K562 (cell line): ENCODE measurements around the gene CATSPER1. TPM values are rescaled to one million over a fixed set of nuclear protein-coding genes. Genes with fewer than 3 reads are reported as not detected.

ENCODE experiments used
- CCAR2 ChIP-seq: fragments of 200-400 bp; formaldehyde crosslinking; IDR thresholded peaks from 2 replicates; pipeline ENCODE4 v1.6.1; 2017; ENCODE audit warnings: mild to moderate bottlenecking, low read depth, low read length
- HMG20A ChIP-seq: fragments of 450-650 bp; formaldehyde crosslinking; conservative IDR thresholded peaks from 2 replicates; pipeline ENCODE4 v1.4.0; 2020; ENCODE audit warnings: mild to moderate bottlenecking, mixed read lengths
- NR2C1 ChIP-seq, 2 experiments: fragments of 450-650 bp; IDR thresholded peaks; 2 replicates each; pipeline ENCODE4 v1.6.1; 2017; ENCODE audit warnings: mild to moderate bottlenecking in 2 of 2, antibody characterized with exemption in 1 of 2, inconsistent platforms in 1 of 2, missing compliant biosample characterization in 1 of 2, missing genetic modification characterization in 1 of 2
- PML ChIP-seq: IDR thresholded peaks from 2 replicates; pipeline ENCODE4 v1.6.1; 2012; ENCODE audit warnings: low read length, inconsistent platforms
- PYGO2 ChIP-seq: fragments of 450-650 bp; IDR thresholded peaks from 2 replicates; pipeline ENCODE4 v1.6.1; 2016; ENCODE audit warnings: mild to moderate bottlenecking, missing genetic modification characterization, moderate library complexity, missing compliant biosample characterization
- SNRNP70 ChIP-seq: fragments of 200-400 bp; formaldehyde crosslinking; optimal IDR thresholded peaks from 2 replicates; pipeline ENCODE3; 2017; ENCODE audit warnings: low read depth, low read length
- SP2 ChIP-seq: IDR thresholded peaks from 2 replicates; pipeline ENCODE4 v1.6.1; 2011; ENCODE audit warnings: mild to moderate bottlenecking, low read depth, low read length, moderate library complexity; ENCODE audit not compliant: poor library complexity, severe bottlenecking; ENCODE audit errors: extremely low read depth
- SRSF1 ChIP-seq: fragments of 200-400 bp; formaldehyde crosslinking; IDR thresholded peaks from 2 replicates; pipeline ENCODE4 v1.6.1; 2017; ENCODE audit warnings: mild to moderate bottlenecking, low read depth, low read length, moderate library complexity
- TAF15 ChIP-seq: fragments of 200-400 bp; formaldehyde crosslinking; IDR thresholded peaks from 2 replicates; pipeline ENCODE4 v1.6.1; 2017; ENCODE audit warnings: mild to moderate bottlenecking, low read depth, low read length, moderate library complexity
- ZBTB7A ChIP-seq: IDR thresholded peaks from 2 replicates; pipeline ENCODE4 v1.6.1; 2011; ENCODE audit warnings: low read depth, mild to moderate bottlenecking, low read length, moderate library complexity, borderline replicate concordance; ENCODE audit not compliant: control insufficient read depth
- ZNF197 ChIP-seq: fragments of 200-800 bp; sonication (Bioruptor generic); IDR thresholded peaks from 2 replicates; pipeline ENCODE4 v1.6.1; 2016; ENCODE audit warnings: low read depth, missing genetic modification characterization, missing compliant biosample characterization
- ZNF445 ChIP-seq: fragments of 250-450 bp; sonication (Bioruptor Pico); IDR thresholded peaks from 2 replicates; pipeline ENCODE4 v1.4.0; 2020; ENCODE audit warnings: low read depth, mild to moderate bottlenecking, moderate library complexity
- ZNF695 ChIP-seq: fragments of 450-650 bp; formaldehyde crosslinking; IDR thresholded peaks from 2 replicates; pipeline ENCODE4 v1.4.0; 2020; ENCODE audit warnings: mild to moderate bottlenecking, moderate library complexity
- ZNF778 ChIP-seq: fragments of 450-650 bp; formaldehyde crosslinking; IDR thresholded peaks from 2 replicates; pipeline ENCODE4 v1.4.0; 2020; ENCODE audit warnings: mild to moderate bottlenecking, moderate library complexity
- polyA plus RNA-seq, 8 experiments: library from polyadenylated mRNA; depleted of rRNA in 4 of 8; stranded (reverse) in 5 of 8; unstranded in 3 of 8; fragments of >200 nt; fragmentation: Nextera tagmentation in 2 of 8; fragmentation: Illumina TruSeq in 1 of 8; extraction: Ambion mirVana in 2 of 8; extraction: Trizol in 1 of 8; gene quantifications; 2 replicates each; pipeline versions ENCODE4 v1.2.1 to v1.2.3, GENCODE V29; 2011 to 2014; ENCODE audit warnings: inconsistent platforms in 1 of 8, missing spikeins in 1 of 8
- total RNA-seq, 7 experiments: library from RNA; depleted of rRNA in 6 of 7; stranded (reverse); fragments of >200 nt in 6 of 7; fragmentation: Illumina TruSeq in 2 of 7; extraction: Trizol in 2 of 7; gene quantifications; 2 replicates each; pipeline versions ENCODE4 v1.2.1 to v1.2.3, GENCODE V29; 2011 to 2021; ENCODE audit warnings: low replicate concordance in 1 of 7
- TF ChIP-seq, protein P1 (sequence below), 2 experiments: fragments of 450-650 bp; IDR thresholded peaks; 2 replicates each; pipeline ENCODE4 v1.6.1; 2018; ENCODE audit warnings: mild to moderate bottlenecking in 2 of 2, low read depth in 1 of 2; ENCODE audit not compliant: partially characterized antibody in 2 of 2
- TF ChIP-seq, protein P2 (sequence below): fragments of 250-450 bp; sonication (Bioruptor Pico); IDR thresholded peaks from 2 replicates; pipeline ENCODE4 v1.4.0; 2020; ENCODE audit warnings: mild to moderate bottlenecking, moderate library complexity, borderline replicate concordance

The CATSPER1 gene
- total and polyA plus RNA-seq, 9 of the 15 experiments (the other 6 are each of a cell fraction or from before 2014, with no cell fraction given) = 0.21 to 3.3 (median 0.76) TPM

GRCh38 chr11:66001942-66002647, 24.2 kb downstream of the CATSPER1 start, which contains the start of the genes BANF1 and EIF1AD (continued):
- TF ChIP-seq, protein P1, sequence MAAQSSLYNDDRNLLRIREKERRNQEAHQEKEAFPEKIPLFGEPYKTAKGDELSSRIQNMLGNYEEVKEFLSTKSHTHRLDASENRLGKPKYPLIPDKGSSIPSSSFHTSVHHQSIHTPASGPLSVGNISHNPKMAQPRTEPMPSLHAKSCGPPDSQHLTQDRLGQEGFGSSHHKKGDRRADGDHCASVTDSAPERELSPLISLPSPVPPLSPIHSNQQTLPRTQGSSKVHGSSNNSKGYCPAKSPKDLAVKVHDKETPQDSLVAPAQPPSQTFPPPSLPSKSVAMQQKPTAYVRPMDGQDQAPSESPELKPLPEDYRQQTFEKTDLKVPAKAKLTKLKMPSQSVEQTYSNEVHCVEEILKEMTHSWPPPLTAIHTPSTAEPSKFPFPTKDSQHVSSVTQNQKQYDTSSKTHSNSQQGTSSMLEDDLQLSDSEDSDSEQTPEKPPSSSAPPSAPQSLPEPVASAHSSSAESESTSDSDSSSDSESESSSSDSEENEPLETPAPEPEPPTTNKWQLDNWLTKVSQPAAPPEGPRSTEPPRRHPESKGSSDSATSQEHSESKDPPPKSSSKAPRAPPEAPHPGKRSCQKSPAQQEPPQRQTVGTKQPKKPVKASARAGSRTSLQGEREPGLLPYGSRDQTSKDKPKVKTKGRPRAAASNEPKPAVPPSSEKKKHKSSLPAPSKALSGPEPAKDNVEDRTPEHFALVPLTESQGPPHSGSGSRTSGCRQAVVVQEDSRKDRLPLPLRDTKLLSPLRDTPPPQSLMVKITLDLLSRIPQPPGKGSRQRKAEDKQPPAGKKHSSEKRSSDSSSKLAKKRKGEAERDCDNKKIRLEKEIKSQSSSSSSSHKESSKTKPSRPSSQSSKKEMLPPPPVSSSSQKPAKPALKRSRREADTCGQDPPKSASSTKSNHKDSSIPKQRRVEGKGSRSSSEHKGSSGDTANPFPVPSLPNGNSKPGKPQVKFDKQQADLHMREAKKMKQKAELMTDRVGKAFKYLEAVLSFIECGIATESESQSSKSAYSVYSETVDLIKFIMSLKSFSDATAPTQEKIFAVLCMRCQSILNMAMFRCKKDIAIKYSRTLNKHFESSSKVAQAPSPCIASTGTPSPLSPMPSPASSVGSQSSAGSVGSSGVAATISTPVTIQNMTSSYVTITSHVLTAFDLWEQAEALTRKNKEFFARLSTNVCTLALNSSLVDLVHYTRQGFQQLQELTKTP (IDR thresholded peaks at IDR 0.05; ENCODE audit: low read depth in 1 of 2, partially characterized antibody in 2 of 2) = peak; percentile 57 to 92
- TF ChIP-seq ZNF197 (CRISPR knock-in tag) (0 out of 2 replicates have a peak, but pooled peaks have one; percentile 53), SNRNP70 (no peak), ZNF695 (CRISPR knock-in tag) (no peak), PYGO2 (tag) (no peak; the same call in 1 of the 2 replicates), CCAR2 (0 out of 2 replicates have a peak, but pooled peaks have one; percentile 80), PML (peak; percentile 91), SP2 (no peak), NR2C1 (IDR thresholded peaks at IDR 0.05) (peak; percentile 100), NR2C1 (tag; IDR thresholded peaks at IDR 0.05) (peak; percentile 99), ZNF445 (no peak; the same call in 1 of the 2 replicates), ZNF778 (CRISPR knock-in tag) (no peak), HMG20A (no peak), ZBTB7A (peak; percentile 48; the same call in 1 of the 2 replicates), SRSF1 (no peak), TAF15 (no peak)
- TF ChIP-seq, protein P2, sequence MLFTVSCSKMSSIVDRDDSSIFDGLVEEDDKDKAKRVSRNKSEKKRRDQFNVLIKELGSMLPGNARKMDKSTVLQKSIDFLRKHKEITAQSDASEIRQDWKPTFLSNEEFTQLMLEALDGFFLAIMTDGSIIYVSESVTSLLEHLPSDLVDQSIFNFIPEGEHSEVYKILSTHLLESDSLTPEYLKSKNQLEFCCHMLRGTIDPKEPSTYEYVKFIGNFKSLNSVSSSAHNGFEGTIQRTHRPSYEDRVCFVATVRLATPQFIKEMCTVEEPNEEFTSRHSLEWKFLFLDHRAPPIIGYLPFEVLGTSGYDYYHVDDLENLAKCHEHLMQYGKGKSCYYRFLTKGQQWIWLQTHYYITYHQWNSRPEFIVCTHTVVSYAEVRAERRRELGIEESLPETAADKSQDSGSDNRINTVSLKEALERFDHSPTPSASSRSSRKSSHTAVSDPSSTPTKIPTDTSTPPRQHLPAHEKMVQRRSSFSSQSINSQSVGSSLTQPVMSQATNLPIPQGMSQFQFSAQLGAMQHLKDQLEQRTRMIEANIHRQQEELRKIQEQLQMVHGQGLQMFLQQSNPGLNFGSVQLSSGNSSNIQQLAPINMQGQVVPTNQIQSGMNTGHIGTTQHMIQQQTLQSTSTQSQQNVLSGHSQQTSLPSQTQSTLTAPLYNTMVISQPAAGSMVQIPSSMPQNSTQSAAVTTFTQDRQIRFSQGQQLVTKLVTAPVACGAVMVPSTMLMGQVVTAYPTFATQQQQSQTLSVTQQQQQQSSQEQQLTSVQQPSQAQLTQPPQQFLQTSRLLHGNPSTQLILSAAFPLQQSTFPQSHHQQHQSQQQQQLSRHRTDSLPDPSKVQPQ = no peak
